ENCODE results near the gene CXorf65.

Gene CXorf65

GRCh38 chrX:71068044-71068918 lies 38.3 kb downstream of the CXorf65 start, which contains the start of gene SNX12:
Gene SNX12, minus strand, starts transcription at chrX:71068334. Its CDS starts 28 bp downstream, at chrX:71068306.
- TF ChIP-seq, protein P1, sequence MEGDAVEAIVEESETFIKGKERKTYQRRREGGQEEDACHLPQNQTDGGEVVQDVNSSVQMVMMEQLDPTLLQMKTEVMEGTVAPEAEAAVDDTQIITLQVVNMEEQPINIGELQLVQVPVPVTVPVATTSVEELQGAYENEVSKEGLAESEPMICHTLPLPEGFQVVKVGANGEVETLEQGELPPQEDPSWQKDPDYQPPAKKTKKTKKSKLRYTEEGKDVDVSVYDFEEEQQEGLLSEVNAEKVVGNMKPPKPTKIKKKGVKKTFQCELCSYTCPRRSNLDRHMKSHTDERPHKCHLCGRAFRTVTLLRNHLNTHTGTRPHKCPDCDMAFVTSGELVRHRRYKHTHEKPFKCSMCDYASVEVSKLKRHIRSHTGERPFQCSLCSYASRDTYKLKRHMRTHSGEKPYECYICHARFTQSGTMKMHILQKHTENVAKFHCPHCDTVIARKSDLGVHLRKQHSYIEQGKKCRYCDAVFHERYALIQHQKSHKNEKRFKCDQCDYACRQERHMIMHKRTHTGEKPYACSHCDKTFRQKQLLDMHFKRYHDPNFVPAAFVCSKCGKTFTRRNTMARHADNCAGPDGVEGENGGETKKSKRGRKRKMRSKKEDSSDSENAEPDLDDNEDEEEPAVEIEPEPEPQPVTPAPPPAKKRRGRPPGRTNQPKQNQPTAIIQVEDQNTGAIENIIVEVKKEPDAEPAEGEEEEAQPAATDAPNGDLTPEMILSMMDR (IDR thresholded peaks at IDR 0.05; ENCODE audit: low read length): no peak
- no peak for TF ChIP-seq EZH2phosphoT487 (IDR thresholded peaks at IDR 0.05; ENCODE audit: low read length)
- TF ChIP-seq EZH2 (optimal IDR thresholded peaks at IDR 0.05; ENCODE audit: low read depth, low read length): no peak
- Histone ChIP-seq H4K20me1 (ENCODE audit: insufficient read depth, low read length) (no peaks in the 10 kb centered on the region), H3K27me3 (replicated peaks; ENCODE audit: insufficient read depth, low read length) (no peaks in the 10 kb centered on the region), H3K9ac (ENCODE audit: low read length) (peak within 1 kb of the TSS; percentile 62), H3K4me2 (ENCODE audit: low read depth, low read length) (peak within 1 kb of the TSS; percentile 65), H3K27ac (ENCODE audit: low read length) (peak within 1 kb of the TSS; percentile 54; the same call in 1 of the 2 replicates), H3K9me2 (replicated peaks; ENCODE audit: insufficient read depth, low read length) (no peaks in the 10 kb centered on the region), H3K36me3 (replicated peaks; ENCODE audit: insufficient read depth, low read length) (no peaks in the 10 kb centered on the region), H3K4me3 (ENCODE audit: low read length) (peak within 1 kb of the TSS; percentile 85), H3K9me3 (replicated peaks; ENCODE audit: insufficient read depth, low read length) (no peaks in the 10 kb centered on the region), H3F3A (ENCODE audit: insufficient read depth, low read length) (peaks cover 4% of the 10 kb centered on the region; the same call in 1 of the 2 replicates), H3K79me2 (ENCODE audit: low read length) (peaks cover 33% of the 10 kb centered on the region), H3K4me1 (ENCODE audit: low read length) (0 out of 2 replicates have a peak, but pooled peaks cover 5% of the 10 kb centered on the region), H2AFZ (ENCODE audit: low read length) (peak within 1 kb of the TSS; percentile 90)
- peak; percentile 92 for DNase-seq

DNA sequence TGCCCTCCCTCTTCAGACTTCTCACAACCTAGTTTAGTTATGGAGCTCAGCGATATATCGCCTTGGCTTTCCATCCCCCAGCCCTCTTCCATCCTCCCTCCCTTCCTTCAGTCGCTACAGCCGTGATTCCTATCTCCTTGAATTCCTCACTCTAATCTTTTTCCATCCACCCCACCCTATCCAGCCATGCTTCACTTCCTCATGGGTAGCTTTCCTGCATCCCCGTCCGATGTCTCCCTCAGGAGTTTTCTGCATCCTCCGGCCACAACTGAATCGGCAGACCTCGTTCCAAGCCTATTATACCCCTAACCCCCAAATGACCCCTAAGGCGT lies 38.9 kb downstream of the CXorf65 start:
- Histone ChIP-seq H3F3A (ENCODE audit: insufficient read depth, low read length) (peaks cover 4% of the 10 kb centered on the region; the same call in 1 of the 2 replicates), H3K4me3 (ENCODE audit: low read length) (peak overlapping the region; percentile 85), H3K4me1 (ENCODE audit: low read length) (0 out of 2 replicates have a peak, but pooled peaks cover 5% of the 10 kb centered on the region), H3K4me2 (ENCODE audit: low read depth, low read length) (peak overlapping the region; percentile 59; the same call in 1 of the 2 replicates), H3K9me2 (replicated peaks; ENCODE audit: insufficient read depth, low read length) (no peaks in the 10 kb centered on the region), H3K9me3 (replicated peaks; ENCODE audit: insufficient read depth, low read length) (no peaks in the 10 kb centered on the region), H3K27ac (ENCODE audit: low read length) (peak overlapping the region; percentile 54; the same call in 1 of the 2 replicates), H2AFZ (ENCODE audit: low read length) (peak overlapping the region; percentile 58), H3K9ac (ENCODE audit: low read length) (peak overlapping the region; percentile 62), H4K20me1 (ENCODE audit: insufficient read depth, low read length) (no peaks in the 10 kb centered on the region), H3K79me2 (ENCODE audit: low read length) (peaks cover 33% of the 10 kb centered on the region), H3K27me3 (replicated peaks; ENCODE audit: insufficient read depth, low read length) (no peaks in the 10 kb centered on the region), H3K36me3 (replicated peaks; ENCODE audit: insufficient read depth, low read length) (no peaks in the 10 kb centered on the region)
- no peak for TF ChIP-seq EZH2 (optimal IDR thresholded peaks at IDR 0.05; ENCODE audit: low read depth, low read length)
- no peak for TF ChIP-seq EZH2phosphoT487 (IDR thresholded peaks at IDR 0.05; ENCODE audit: low read length)
- TF ChIP-seq, protein P1 (IDR thresholded peaks at IDR 0.05; ENCODE audit: low read length): no peak
- DNase-seq: no peak

- no peak for TF ChIP-seq EZH2phosphoT487 (IDR thresholded peaks at IDR 0.05; ENCODE audit: low read length)
- no peak for TF ChIP-seq EZH2 (optimal IDR thresholded peaks at IDR 0.05; ENCODE audit: low read depth, low read length)
- TF ChIP-seq, protein P1 (IDR thresholded peaks at IDR 0.05; ENCODE audit: low read length): no peak
- Histone ChIP-seq H3K27ac (ENCODE audit: low read length) (no peak overlapping the region), H3K4me2 (ENCODE audit: low read depth, low read length) (peak overlapping the region; percentile 59), H3K9me3 (replicated peaks; ENCODE audit: insufficient read depth, low read length) (no peaks in the 10 kb centered on the region), H3K79me2 (ENCODE audit: low read length) (peaks cover 33% of the 10 kb centered on the region), H3K36me3 (replicated peaks; ENCODE audit: insufficient read depth, low read length) (no peaks in the 10 kb centered on the region), H3K4me1 (ENCODE audit: low read length) (0 out of 2 replicates have a peak, but pooled peaks cover 5% of the 10 kb centered on the region), H2AFZ (ENCODE audit: low read length) (no peak overlapping the region; the same call in 1 of the 2 replicates), H3K4me3 (ENCODE audit: low read length) (peak overlapping the region; percentile 85), H3K9ac (ENCODE audit: low read length) (peak overlapping the region; percentile 62; the same call in 1 of the 2 replicates), H3K9me2 (replicated peaks; ENCODE audit: insufficient read depth, low read length) (no peaks in the 10 kb centered on the region), H4K20me1 (ENCODE audit: insufficient read depth, low read length) (no peaks in the 10 kb centered on the region), H3F3A (ENCODE audit: insufficient read depth, low read length) (peaks cover 4% of the 10 kb centered on the region; the same call in 1 of the 2 replicates), H3K27me3 (replicated peaks; ENCODE audit: insufficient read depth, low read length) (no peaks in the 10 kb centered on the region)
- DNase-seq: no peak
These were observed 39.5 kb downstream of the CXorf65 start for GRCh38 chrX:71067089-71067488.

All from MM.1S (cell line).